MM.1S (cell line): ENCODE data around the gene NADK.

Experiments used
- DNase-seq: peaks from one replicate; pipeline ENCODE4 v3.0.0-alpha.2; 2015
- H2AFZ ChIP-seq: fragments of 300-600 bp; sonication (generic); 2 replicates; pipeline ENCODE4 v1.6.0; 2016; ENCODE audit warnings: antibody characterized with exemption, low read length
- H3F3A ChIP-seq: fragments of 300-600 bp; sonication (generic); 2 replicates; pipeline ENCODE4 v1.6.1; 2016; ENCODE audit warnings: mild to moderate bottlenecking, antibody characterized with exemption, low read length, moderate library complexity, mixed read lengths; ENCODE audit not compliant: insufficient read depth
- H3K27ac ChIP-seq: fragments of 300-600 bp; sonication (generic); 2 replicates; pipeline ENCODE4 v1.5.1; 2016; ENCODE audit warnings: mild to moderate bottlenecking, low read length
- H3K27me3 ChIP-seq: fragments of 300-600 bp; sonication (generic); replicated peaks from 2 replicates; pipeline ENCODE4 v1.6.0; 2016; ENCODE audit warnings: low read length; ENCODE audit not compliant: insufficient read depth
- H3K36me3 ChIP-seq: fragments of 300-600 bp; sonication (generic); replicated peaks from 2 replicates; pipeline ENCODE4 v1.6.1; 2016; ENCODE audit warnings: mild to moderate bottlenecking, low read length, mixed read lengths; ENCODE audit not compliant: insufficient read depth
- H3K4me1 ChIP-seq: fragments of 300-600 bp; sonication (generic); 2 replicates; pipeline ENCODE4 v1.6.1; 2016; ENCODE audit warnings: low read length, mixed read lengths
- H3K4me2 ChIP-seq: fragments of 300-600 bp; sonication (generic); 2 replicates; pipeline ENCODE4 v1.6.0; 2016; ENCODE audit warnings: low read depth, low read length
- H3K4me3 ChIP-seq: fragments of 300-600 bp; sonication (generic); 2 replicates; pipeline ENCODE4 v1.5.1; 2016; ENCODE audit warnings: low read length, mixed read lengths
- H3K79me2 ChIP-seq: fragments of 300-600 bp; sonication (generic); 2 replicates; pipeline ENCODE4 v1.6.1; 2016; ENCODE audit warnings: mixed run types, low read length, mixed read lengths
- H3K9ac ChIP-seq: fragments of 300-600 bp; sonication (generic); 2 replicates; pipeline ENCODE4 v1.6.1; 2016; ENCODE audit warnings: low read length, mixed read lengths
- H3K9me2 ChIP-seq: fragments of 300-600 bp; sonication (generic); replicated peaks from 2 replicates; pipeline ENCODE4 v1.6.1; 2016; ENCODE audit warnings: mild to moderate bottlenecking, low read length, mixed read lengths; ENCODE audit not compliant: insufficient read depth
- H3K9me3 ChIP-seq: fragments of 300-600 bp; sonication (generic); replicated peaks from 2 replicates; pipeline ENCODE4 v1.6.1; 2016; ENCODE audit warnings: mild to moderate bottlenecking, low read length, mixed read lengths; ENCODE audit not compliant: insufficient read depth
- H4K20me1 ChIP-seq: fragments of 300-600 bp; sonication (generic); 2 replicates; pipeline ENCODE4 v1.6.1; 2016; ENCODE audit warnings: mild to moderate bottlenecking, low read length, moderate library complexity, mixed read lengths; ENCODE audit not compliant: insufficient read depth
- CTCF ChIP-seq: fragments of 300-600 bp; sonication (generic); IDR thresholded peaks from 2 replicates; pipeline ENCODE4 v1.5.1; 2016; ENCODE audit warnings: antibody characterized with exemption, low read length, mixed read lengths
- EZH2 ChIP-seq: fragments of 300-600 bp; sonication (generic); optimal IDR thresholded peaks from 2 replicates; pipeline ENCODE3; 2017; ENCODE audit warnings: low read depth, mild to moderate bottlenecking, antibody characterized with exemption, low read length, mixed read lengths
- EZH2phosphoT487 ChIP-seq: fragments of 300-600 bp; sonication (generic); IDR thresholded peaks from 2 replicates; pipeline ENCODE4 v1.6.1; 2018; ENCODE audit warnings: antibody characterized with exemption, low read length

Gene NADK

GRCh38 chr1:1760345-1760650, 18.0 kb downstream of the NADK start:
- no peak overlapping the region for H2AFZ ChIP-seq
- peaks cover 1% of the 10 kb centered on the region for H3K36me3 ChIP-seq
- no peak for DNase-seq
- H3K9me2 ChIP-seq: no peaks in the 10 kb centered on the region
- no peak overlapping the region for H3K4me2 ChIP-seq
- H3K79me2 ChIP-seq: peaks cover 82% of the 10 kb centered on the region
- no peaks in the 10 kb centered on the region for H3K9me3 ChIP-seq
- H3K9ac ChIP-seq: no peak overlapping the region
- no peaks in the 10 kb centered on the region for H3F3A ChIP-seq
- no peak overlapping the region for H3K4me3 ChIP-seq
- no peaks in the 10 kb centered on the region for H3K4me1 ChIP-seq
- no peaks in the 10 kb centered on the region; the same call in 1 of the 2 replicates for H4K20me1 ChIP-seq
- TF ChIP-seq CTCF (no peak), EZH2 (no peak), EZH2phosphoT487 (no peak)
- no peaks in the 10 kb centered on the region for H3K27me3 ChIP-seq
- H3K27ac ChIP-seq: no peak overlapping the region

- H3K27me3 ChIP-seq: no peaks in the 10 kb centered on the region
- no peaks in the 10 kb centered on the region for H3K9me3 ChIP-seq
- H3F3A ChIP-seq: no peaks in the 10 kb centered on the region
- no peak for DNase-seq
- H4K20me1 ChIP-seq: no peaks in the 10 kb centered on the region; the same call in 1 of the 2 replicates
- H2AFZ ChIP-seq: no peak overlapping the region
- H3K9me2 ChIP-seq: no peaks in the 10 kb centered on the region
- no peak overlapping the region for H3K27ac ChIP-seq
- H3K4me2 ChIP-seq: no peak overlapping the region
- no peak overlapping the region for H3K4me3 ChIP-seq
- H3K9ac ChIP-seq: no peak overlapping the region
- peaks cover 4% of the 10 kb centered on the region for H3K36me3 ChIP-seq
- H3K79me2 ChIP-seq: peaks cover 77% of the 10 kb centered on the region
- TF ChIP-seq CTCF (no peak), EZH2 (no peak), EZH2phosphoT487 (no peak)
- no peaks in the 10 kb centered on the region for H3K4me1 ChIP-seq
These were observed 18.6 kb downstream of the NADK start for GRCh38 chr1:1759456-1760344.

GRCh38 chr1:1758692-1759455, 19.4 kb downstream of the NADK start:
- no peaks in the 10 kb centered on the region for H3F3A ChIP-seq
- H3K36me3 ChIP-seq: peaks cover 4% of the 10 kb centered on the region
- no peak overlapping the region for H3K4me2 ChIP-seq
- H3K9me3 ChIP-seq: no peaks in the 10 kb centered on the region
- no peak for TF ChIP-seq EZH2phosphoT487
- no peak for TF ChIP-seq EZH2
- TF ChIP-seq CTCF: no peak
- H3K9ac ChIP-seq: no peak overlapping the region
- no peak overlapping the region for H3K27ac ChIP-seq
- H4K20me1 ChIP-seq: no peaks in the 10 kb centered on the region; the same call in 1 of the 2 replicates
- H3K79me2 ChIP-seq: peaks cover 69% of the 10 kb centered on the region
- DNase-seq: no peak
- no peaks in the 10 kb centered on the region for H3K9me2 ChIP-seq
- no peak overlapping the region for H3K4me3 ChIP-seq
- no peak overlapping the region for H2AFZ ChIP-seq
- no peaks in the 10 kb centered on the region for H3K4me1 ChIP-seq
- no peaks in the 10 kb centered on the region for H3K27me3 ChIP-seq
